HPDE6-E6E7 (cell line): ENCODE results near the gene GSG1L2.

Experiments
- DNase-seq: peaks from one replicate; pipeline ENCODE4 v3.0.0; 2011; ENCODE audit warnings: missing footprints; ENCODE audit errors: extremely low spot score

GSG1L2 gene

DNA sequence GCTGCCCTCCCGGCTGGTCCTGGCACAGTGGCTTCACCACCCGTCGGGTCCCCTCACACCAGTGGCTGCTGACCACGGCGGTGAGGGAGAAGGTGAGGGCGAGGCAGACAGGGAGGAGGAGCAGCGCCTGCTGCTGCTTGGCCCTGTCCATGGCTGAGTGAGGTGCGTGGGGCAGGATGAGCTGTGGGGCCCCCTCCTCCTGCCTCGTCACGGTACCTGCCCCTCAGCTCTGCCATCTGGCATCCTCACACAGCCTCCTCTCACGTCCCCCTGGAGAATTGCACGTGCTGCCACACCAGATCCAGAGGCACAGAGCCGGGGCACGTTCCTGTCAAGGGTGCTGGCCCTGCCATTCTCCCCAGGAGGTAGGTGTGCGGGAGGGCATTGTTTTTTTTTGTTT lies at the start of gene GSG1L2:
GSG1L2 (minus strand) TSS at position 159 of the 400 bp plus-strand sequence; CDS start at position 151, 8 bp downstream.
- DNase-seq = no peak

DNA sequence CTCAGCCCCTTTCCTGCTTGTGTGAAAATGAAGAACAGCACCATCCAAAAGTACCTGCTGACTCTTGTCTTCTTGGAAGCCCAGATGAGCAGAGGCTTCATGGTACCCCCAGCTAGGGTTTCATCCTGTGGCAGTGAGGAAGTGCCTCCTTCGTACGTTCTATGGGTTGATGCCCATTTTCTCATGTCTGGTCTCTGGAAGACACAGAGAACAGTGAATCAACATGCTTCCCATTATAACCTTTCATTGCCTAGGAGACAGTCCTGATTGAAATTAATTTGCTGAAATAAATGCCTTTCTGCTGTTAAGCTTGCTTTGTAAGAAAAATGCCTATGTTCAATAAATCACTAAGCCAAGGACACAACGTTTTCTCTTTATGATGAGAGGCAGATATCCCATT lies 46.7 kb upstream of the GSG1L2 start:
- DNase-seq = no peak

- DNase-seq = no peak
Observed at GRCh38 chr17:9865586-9865985, 43.7 kb upstream of the GSG1L2 start.

GRCh38 chr17:9862949-9863348 lies 41.1 kb upstream of the GSG1L2 start:
- no peak for DNase-seq

- no peak for DNase-seq
Observed at GRCh38 chr17:9862220-9862619, 40.3 kb upstream of the GSG1L2 start.

GRCh38 chr17:9860851-9861250 lies 39.0 kb upstream of the GSG1L2 start:
- no peak for DNase-seq

DNA sequence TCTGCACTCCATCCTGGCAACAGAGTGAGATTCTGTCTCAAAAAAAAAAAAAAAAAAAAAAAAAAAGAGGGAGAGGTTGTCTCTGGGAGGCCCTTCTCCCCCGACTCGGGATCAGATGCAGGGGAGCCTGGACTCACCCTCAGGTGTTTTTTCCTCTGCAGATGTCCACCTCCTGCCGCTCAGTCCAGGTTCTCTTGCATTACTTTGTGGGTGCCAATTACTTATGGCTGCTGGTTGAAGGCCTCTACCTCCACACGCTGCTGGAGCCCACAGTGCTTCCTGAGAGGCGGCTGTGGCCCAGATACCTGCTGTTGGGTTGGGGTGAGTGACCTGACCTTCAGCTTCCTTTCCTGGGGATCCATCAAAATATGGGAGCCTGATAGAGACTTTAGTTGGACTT lies 37.9 kb upstream of the GSG1L2 start:
- DNase-seq = no peak

- no peak for DNase-seq
Observed at GRCh38 chr17:9855036-9855435, 33.2 kb upstream of the GSG1L2 start.

DNA sequence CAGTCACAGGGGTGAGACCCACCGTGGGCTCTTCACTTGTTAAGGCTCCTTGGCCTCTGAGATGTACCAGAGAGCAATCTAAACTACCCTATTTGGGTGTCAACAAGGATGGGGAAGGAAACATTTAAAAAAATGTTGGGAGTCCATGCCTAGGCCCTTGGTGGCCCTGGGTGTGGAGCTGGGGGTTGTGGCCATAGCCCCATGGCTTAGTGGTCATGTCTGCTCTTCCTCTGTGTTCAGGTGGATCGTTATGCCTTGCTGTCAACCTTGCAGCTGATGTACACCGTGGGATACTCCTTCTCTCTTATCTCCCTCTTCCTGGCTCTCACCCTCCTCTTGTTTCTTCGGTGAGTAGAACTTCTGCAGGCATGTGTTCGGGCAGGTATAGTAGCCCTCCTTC lies 32.4 kb upstream of the GSG1L2 start:
- DNase-seq = no peak

DNA sequence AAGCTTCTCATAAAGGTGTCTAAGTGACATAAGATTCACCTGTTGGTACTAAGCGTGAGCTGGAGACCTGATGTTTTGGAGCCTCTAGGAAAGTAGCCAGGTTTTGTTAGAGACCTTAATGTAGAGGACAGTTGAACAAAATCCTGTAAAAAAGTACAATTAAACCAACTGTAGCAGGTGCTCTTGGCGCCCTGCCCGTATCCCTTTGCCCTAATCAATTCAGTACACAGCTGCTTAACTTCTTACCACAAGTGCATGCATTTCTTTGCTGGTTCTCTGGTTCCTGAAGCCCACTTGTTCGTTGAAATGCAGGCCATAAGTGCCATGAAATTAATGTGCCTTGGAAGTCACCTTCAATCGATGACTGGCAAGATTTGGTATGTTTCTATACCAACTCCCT lies 28.3 kb upstream of the GSG1L2 start:
- no peak for DNase-seq

DNA sequence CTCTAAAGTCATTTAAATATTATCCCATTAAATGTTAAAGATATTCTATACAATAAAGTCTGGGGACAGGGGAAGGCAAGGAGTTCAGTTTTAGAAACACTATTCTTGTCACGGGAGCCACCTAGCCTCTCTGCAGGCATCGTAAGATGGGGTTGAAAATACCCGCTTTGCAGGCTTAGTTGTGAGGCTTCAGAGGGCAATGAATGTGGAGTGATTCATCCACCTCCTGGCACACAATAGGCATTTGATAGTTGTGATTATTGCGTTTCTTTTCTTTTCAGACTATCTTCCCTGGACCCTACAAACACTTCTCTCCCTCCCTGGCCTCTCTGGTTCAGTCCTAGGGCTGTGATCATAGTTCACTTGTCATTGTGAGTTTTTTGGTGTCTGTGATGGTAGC lies 23.4 kb upstream of the GSG1L2 start:
- DNase-seq = no peak

DNA sequence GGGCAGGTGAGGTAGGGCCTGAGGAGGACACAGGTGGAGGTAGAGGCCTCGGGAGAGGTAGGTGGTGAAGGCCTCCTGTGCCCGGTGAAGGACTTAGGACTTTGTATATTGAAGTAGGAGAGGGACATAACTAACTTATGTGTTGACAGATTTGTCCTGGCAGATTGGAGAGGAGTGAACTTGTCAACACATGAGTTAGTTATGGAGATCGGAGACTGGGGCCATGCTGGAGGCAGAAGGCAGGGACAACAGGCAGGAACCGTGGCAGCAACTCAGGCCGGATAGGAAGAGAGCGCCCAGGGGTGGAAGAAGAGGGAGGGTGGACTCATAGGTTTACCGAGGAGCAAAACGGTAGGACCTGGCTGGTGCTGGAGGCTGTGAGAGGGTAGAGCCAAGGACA lies 22.3 kb upstream of the GSG1L2 start:
- no peak for DNase-seq

- DNase-seq = no peak
Observed at GRCh38 chr17:9843152-9844010, 21.5 kb upstream of the GSG1L2 start.

DNA sequence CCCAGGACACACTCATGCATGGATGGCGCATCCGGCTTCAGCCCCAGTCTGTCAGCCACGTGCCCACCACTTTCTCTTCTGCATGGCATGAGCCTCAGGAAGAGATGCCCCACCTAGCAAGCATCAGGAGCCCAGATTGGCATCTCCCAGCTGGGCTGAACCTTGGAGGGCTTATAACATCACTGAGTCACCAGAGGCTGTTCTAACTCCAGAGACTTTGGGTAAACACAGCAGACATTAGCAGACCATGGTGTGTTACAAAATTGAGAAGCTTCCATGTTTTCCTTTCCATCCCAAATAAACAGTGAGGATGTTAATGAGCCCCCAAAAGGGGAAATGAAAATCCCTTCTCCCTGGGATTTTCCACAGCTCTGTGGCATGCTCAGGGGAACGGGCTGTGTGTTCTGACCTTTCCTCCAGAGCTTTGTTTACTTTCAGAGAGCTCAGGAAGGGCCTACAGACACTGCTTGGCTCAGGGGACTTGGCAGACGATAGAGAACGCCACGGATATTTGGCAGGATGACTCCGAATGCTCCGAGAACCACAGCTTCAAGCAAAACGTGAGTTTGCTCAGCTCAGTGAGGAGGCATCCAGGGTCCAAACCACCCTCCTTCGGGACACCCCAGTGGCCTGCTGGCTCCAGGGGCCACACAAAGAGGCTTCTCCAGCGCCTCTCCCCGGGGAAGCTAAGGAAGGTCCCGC lies 20.3 kb upstream of the GSG1L2 start:
- DNase-seq = no peak

DNA sequence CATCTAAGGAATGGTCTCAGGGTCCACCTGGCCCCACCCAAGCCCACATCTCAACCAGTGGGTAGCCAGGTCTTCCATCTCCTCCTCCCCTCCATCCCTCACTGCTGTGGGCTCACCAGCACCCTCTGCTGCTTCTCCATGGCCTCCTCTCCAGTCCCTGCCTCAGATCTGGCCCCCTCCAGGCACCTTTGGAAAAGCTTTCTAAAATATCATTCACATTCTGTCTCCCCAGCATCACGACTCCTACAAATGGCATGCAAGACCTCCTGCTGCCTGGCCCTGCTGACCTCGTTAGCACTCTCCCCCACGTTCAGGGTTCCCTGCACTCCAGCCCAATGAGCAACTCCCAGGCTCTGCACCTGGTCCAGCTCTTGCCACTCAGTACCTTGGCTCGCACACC lies 17.6 kb upstream of the GSG1L2 start:
- DNase-seq = no peak

DNA sequence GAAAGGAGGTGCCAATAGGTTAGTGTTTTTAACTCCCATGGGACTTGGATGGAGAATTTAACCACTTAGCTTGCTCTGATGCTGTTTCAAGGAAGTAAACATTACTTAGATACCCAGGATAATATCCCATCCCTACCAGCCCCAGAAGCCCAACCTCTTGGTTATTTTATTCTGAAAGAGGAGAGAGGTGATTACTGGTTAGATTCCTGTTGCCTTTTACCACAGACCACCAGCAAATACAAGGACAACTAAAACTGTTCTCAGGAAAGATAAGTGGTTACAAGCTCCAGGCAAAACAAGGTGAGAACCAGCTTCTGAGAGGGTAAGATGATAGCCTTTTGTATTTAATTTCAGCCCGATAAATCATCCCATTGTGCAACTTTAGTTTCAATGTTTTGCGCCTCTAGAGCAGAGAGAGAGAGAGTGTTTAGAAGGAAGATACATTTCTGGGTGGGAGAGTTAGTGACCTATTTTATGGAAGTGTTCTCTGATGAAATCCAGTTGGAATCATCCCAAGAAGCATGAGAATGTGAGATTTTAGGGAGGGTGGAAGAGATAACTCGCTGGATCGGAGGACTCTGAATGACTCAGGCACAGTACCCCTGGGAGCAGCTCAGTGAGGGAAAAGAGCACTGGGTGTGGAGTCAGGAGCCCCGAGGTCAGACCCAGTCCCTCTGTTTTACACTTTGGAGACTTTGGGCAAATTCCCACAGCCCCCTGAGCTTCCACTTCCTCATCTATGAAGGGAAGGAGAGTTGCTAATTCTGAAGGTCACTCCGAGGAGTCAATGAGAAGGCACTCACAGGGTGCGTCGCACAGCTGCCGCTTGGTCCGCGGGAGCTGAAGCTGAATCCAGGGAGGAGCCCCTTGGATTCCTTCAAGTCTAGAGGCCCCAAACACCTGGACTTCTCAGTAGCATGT lies 15.9 kb upstream of the GSG1L2 start:
- no peak for DNase-seq

DNA sequence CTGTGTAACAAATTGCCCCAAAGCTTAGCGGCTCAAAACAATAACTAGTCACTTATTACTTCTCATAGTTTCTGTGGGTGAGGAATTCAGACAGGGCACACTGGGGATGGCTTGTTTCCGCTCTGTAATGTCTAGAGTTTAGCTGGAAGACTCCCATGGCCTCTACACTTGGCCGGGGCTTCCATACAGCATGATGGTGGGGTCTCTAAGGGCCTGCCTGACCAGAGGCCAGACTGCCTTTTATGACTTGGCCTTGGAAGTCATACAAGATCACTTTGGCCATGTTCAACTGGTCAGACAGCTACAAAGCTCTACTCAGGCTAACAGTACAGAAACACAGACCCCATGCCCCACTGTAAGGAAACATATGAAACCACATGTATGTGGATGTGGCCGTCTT lies 12.0 kb upstream of the GSG1L2 start:
- DNase-seq = no peak

- DNase-seq = no peak
Observed at GRCh38 chr17:9830711-9831110, 8.8 kb upstream of the GSG1L2 start.

DNA sequence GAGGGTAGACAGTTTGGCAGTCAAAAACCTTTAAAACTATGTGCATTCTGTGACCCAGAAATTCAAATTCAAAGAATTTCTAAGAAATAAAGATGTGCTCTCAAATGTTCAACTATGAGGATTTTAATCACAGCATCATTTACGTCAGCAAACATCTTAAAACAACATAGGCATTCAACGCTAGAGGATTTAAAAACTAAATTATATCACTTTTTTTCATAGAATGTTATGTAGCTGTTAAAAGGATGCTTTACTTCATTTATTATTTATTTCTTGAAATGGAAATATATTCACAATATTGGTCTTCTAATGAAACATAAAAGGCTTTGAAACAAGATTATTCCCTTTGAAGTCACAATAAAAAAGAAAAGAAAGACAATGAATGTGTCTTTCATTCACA lies 7.5 kb upstream of the GSG1L2 start:
- DNase-seq = no peak

GRCh38 chr17:9828296-9829295 lies 6.7 kb upstream of the GSG1L2 start:
- no peak for DNase-seq

- no peak for DNase-seq
Observed at GRCh38 chr17:9825641-9826150, 3.8 kb upstream of the GSG1L2 start, which contains the start of gene GLP2R. TSS of gene GLP2R (plus strand) at chr17:9825924. CDS start at chr17:9826064, 140 bp downstream.
